Brain microvascular endothelial cell (primary cell): ENCODE results near the gene KLRG1.

Experiments
- DNase-seq: peaks from one replicate; pipeline ENCODE4 v3.0.0-alpha.2; 2020
- H3K27ac ChIP-seq: fragments of 250-450 bp; sonication (Bioruptor Pico); 2 replicates; pipeline ENCODE4 v1.5.1; 2020; ENCODE audit warnings: mild to moderate bottlenecking, moderate library complexity
- H3K27me3 ChIP-seq: fragments of 250-450 bp; sonication (Bioruptor Pico); replicated peaks from 2 replicates; pipeline ENCODE4 v1.5.1; 2020; ENCODE audit warnings: mild to moderate bottlenecking
- H3K36me3 ChIP-seq: fragments of 250-450 bp; sonication (Bioruptor Pico); replicated peaks from 2 replicates; pipeline ENCODE4 v1.5.1; 2020; ENCODE audit warnings: mild to moderate bottlenecking
- H3K4me3 ChIP-seq: 2 replicates; pipeline ENCODE4 v1.5.1; 2011; ENCODE audit warnings: low read depth, mild to moderate bottlenecking, control low read depth, low read length, moderate library complexity
- in situ Hi-C: cut with HindIII; loops from 2 replicates; pipeline ENCODE4 v1.10.0; 2017; ENCODE audit warnings: low sequenced_read_pairs, low pct_ligation_motif_present
- TF ChIP-seq, protein P1 (sequence below): IDR thresholded peaks from 2 replicates; pipeline ENCODE4 v1.5.1; 2011; ENCODE audit warnings: low read depth, mild to moderate bottlenecking, moderate library complexity, low read length, control low read depth, inconsistent platforms; ENCODE audit errors: missing control alignments

KLRG1 gene

DNA sequence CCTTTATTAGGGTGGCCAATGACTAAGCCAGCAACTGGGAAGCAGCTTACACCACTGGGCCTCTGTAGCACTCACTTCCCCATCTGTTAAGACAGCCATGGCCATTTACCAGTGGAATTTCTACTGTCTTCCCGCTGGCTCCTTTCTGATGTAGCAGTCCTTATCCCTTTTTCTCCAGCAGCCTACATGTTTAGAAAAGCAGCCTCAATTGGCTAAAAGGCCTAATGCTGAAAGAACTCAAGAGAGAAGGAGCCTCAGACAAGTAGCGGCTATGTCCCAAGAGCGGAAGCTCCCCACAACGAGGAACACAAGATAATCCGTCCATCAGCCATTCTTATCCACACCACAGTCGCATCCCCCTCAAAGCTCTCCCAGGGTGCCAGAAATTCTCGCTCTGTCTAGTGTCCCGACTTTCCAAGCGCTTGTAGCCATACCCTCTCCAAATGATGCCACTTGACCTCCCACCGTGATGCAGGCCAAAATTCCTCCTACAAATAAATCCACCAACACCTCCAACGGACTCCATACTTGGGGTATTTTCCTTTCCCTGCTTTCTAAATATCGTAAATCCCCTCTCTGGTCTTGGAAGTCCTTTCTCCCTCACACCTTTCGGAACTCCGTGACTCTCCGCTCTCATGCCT lies 40.5 kb upstream of the KLRG1 start:
- peak; percentile 24 for DNase-seq
- in situ Hi-C loops, result no loop called here
- H3K36me3 ChIP-seq, result peaks cover 13% of the 10 kb centered on the region

DNA sequence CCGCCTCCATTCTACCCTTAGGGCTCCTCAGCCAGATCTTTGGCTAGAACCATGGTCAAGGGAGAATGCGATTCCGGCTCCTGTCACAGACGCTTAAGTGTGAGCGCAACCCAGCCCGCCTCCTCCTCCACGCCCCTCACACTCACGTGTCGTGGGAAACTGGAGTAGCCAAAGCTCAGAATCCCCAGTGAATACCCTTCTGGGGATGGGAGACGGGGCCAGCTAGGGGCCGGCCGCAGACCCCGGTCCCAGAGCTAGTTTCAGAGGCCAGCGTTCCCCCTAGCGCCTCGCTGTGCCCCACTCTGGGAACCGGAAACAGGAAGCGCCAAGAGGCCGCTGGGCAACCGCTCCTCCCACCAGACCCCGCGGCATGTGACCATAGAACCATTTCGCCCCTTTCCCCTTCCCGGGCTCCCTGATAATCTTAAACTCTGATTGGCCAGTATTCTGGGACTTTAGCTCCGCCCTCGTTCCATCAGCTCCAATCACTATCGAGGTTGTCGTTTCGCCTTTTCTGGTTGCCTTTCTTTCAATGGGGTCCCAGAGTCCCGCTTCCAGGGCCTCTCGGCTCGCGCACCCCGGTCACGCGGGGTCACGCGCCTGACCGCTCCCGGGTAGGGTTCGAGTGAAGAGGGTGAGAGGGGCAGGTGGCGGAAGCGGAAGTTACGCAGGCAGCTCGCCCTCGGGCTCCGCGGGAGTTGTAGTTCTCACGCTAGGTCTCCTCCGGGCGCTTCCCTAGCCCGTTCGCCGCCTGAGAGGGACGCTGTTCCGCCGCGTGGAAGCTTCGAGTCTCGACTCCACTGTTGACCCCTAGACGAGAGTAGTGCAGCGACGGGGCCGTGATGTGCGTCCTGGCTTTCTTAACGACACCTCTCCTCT lies 39.8 kb upstream of the KLRG1 start, which contains the start of gene M6PR:
TSS of gene M6PR (minus strand) at position 304 of the 879 bp plus-strand sequence. CDS start 3,241 bp downstream, outside the sequence.
- TF ChIP-seq, protein P1, sequence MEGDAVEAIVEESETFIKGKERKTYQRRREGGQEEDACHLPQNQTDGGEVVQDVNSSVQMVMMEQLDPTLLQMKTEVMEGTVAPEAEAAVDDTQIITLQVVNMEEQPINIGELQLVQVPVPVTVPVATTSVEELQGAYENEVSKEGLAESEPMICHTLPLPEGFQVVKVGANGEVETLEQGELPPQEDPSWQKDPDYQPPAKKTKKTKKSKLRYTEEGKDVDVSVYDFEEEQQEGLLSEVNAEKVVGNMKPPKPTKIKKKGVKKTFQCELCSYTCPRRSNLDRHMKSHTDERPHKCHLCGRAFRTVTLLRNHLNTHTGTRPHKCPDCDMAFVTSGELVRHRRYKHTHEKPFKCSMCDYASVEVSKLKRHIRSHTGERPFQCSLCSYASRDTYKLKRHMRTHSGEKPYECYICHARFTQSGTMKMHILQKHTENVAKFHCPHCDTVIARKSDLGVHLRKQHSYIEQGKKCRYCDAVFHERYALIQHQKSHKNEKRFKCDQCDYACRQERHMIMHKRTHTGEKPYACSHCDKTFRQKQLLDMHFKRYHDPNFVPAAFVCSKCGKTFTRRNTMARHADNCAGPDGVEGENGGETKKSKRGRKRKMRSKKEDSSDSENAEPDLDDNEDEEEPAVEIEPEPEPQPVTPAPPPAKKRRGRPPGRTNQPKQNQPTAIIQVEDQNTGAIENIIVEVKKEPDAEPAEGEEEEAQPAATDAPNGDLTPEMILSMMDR, result peak; percentile 73
- peak; percentile 92 for DNase-seq
- in situ Hi-C loops, result no loop called here
- peaks cover 6% of the 10 kb centered on the region for H3K36me3 ChIP-seq
- peak within 1 kb of the TSS; percentile 98 for H3K27ac ChIP-seq
- peak within 1 kb of the TSS; percentile 93 for H3K4me3 ChIP-seq
- no peaks in the 10 kb centered on the region for H3K27me3 ChIP-seq

More for the DNA sequence above, 40.5 kb upstream of the KLRG1 start:
- Histone ChIP-seq H3K27ac (peak overlapping the region; percentile 98), H3K4me3 (peak overlapping the region; percentile 93), H3K27me3 (no peaks in the 10 kb centered on the region)
- TF ChIP-seq, protein P1, result no peak

DNA sequence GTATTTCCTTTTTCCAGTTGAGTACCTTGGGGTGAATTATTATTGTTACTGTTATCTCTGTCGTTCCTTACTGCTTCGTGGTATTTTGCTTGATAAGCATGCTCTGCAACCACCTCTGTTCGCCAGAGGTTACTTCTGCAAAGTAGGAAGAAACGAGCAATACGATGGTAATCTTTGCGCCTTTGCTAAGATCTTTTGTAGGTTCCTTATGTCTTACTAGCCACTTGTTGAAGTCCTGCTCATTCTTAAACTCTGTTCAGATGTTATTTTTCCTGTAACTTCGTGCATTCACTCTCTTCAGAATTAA lies 39.2 kb upstream of the KLRG1 start:
- in situ Hi-C loops, result no loop called here
- H3K36me3 ChIP-seq, result peaks cover 2% of the 10 kb centered on the region
- peak overlapping the region; percentile 98 for H3K27ac ChIP-seq
- no peak for DNase-seq
- TF ChIP-seq, protein P1, result no peak
- H3K4me3 ChIP-seq, result peak overlapping the region; percentile 93
- H3K27me3 ChIP-seq, result no peaks in the 10 kb centered on the region

DNA sequence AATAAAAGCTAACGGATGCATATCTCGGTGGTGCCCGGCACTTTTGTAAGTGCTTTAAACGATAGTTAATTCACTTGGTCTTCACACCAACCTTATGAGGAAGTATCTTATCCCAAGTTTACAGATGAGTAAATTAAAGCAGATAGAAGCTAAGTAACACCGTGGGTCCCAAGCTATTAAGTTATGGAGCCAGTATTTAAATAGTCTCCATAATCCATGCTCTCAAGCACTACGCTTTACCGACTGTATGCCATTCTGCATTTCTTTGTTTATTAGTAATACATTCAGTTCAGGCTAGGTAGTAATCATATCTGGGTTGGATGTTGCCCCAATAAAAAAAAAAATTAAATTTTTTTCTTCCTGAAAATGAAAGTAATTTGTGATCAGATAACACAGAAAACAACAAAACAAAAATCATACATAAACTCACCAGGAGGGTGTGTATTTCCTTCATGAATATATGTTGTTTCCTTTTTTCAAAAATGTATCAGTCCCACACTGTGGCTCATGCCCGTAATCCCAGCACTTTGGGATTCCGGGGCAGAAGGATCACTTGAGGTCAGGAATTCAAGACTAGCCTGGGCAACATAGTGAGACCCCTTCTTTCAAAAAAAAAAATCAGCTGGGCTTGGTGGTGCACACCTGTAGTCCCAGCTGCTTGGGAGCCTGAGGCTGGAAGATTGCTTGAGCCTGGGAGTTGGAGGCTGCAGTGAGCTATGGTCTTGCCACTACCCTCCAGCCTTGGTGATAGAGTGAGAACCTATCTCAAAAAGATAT lies 38.5 kb upstream of the KLRG1 start:
- no peak for DNase-seq
- TF ChIP-seq, protein P1, result no peak
- Histone ChIP-seq H3K36me3 (no peaks in the 10 kb centered on the region), H3K27me3 (no peaks in the 10 kb centered on the region), H3K4me3 (peak overlapping the region; percentile 93), H3K27ac (no peak overlapping the region)
- in situ Hi-C loops, result no loop called here

DNA sequence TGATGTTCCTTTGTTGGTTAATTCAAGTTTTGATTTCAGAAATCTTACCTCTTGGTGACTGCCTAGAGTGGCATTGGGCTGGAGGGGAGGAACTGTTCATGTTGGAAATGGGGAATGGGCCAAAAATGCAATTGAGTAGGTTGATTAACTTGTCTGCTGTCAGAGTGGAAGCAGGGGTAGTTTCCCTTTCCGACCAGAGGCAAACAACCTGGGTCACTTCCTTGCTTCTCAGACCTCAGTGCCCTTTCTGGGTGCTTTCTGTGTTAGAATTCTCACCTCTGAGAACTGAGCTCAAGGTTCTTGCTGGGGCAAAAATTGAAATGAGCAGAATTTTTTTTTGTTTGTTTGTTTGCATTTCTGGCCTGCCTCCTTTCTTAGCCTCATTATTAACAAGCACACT lies 37.6 kb upstream of the KLRG1 start:
- in situ Hi-C loops, result no loop called here

More for the DNA sequence above, 37.6 kb upstream of the KLRG1 start:
- Histone ChIP-seq H3K27ac (no peak overlapping the region), H3K36me3 (no peaks in the 10 kb centered on the region), H3K4me3 (no peak overlapping the region), H3K27me3 (no peaks in the 10 kb centered on the region)
- TF ChIP-seq, protein P1, result no peak
- no peak for DNase-seq
